Fibroblast of lung (primary cell): ENCODE results near the gene ZBTB7C. TPM values are rescaled to one million over a fixed set of nuclear protein-coding genes. Genes with fewer than 3 reads are reported as not detected.

Source experiments
- DNase-seq, 2 donors: peaks; one replicate each; pipeline versions ENCODE4 v3.0.0 to v3.0.0-alpha.2; 2010; ENCODE audit warnings: low read depth in 2 of 2
- H2AFZ ChIP-seq: 2 replicates; pipeline ENCODE4 v1.5.1; 2012; ENCODE audit warnings: low read length, control low read depth, inconsistent platforms
- H3K27ac ChIP-seq: 2 replicates; pipeline ENCODE4 v1.5.1; 2011; ENCODE audit warnings: low read length, control low read depth; ENCODE audit not compliant: insufficient read depth
- H3K27me3 ChIP-seq: 2 replicates; pipeline ENCODE4 v1.5.1; 2011; ENCODE audit warnings: mild to moderate bottlenecking, low read length; ENCODE audit not compliant: control insufficient read depth, insufficient read depth
- H3K36me3 ChIP-seq: 2 replicates; pipeline ENCODE4 v1.5.1; 2011; ENCODE audit warnings: low read length; ENCODE audit not compliant: control insufficient read depth, insufficient read depth
- H3K4me1 ChIP-seq: 2 replicates; pipeline ENCODE4 v1.5.1; 2011; ENCODE audit warnings: low read length; ENCODE audit not compliant: control insufficient read depth, insufficient read depth; ENCODE audit errors: extremely low read depth
- H3K4me2 ChIP-seq: 2 replicates; pipeline ENCODE4 v1.5.1; 2011; ENCODE audit warnings: low read length, control low read depth; ENCODE audit not compliant: insufficient read depth; ENCODE audit errors: extremely low read depth
- H3K4me3 ChIP-seq, 4 experiments: fragments of 200-600 bp in 1 of 4; sonication (generic) in 1 of 4; replicated peaks in 1 of 4; 2 replicates each; pipeline ENCODE4 v1.5.1; 2011 to 2016; ENCODE audit warnings: low read length in 4 of 4, low read depth in 3 of 4, mild to moderate bottlenecking in 3 of 4, control low read depth in 2 of 4, inconsistent platforms in 1 of 4, mixed read lengths in 1 of 4; ENCODE audit not compliant: insufficient read depth in 1 of 4; ENCODE audit errors: control extremely low read depth in 1 of 4
- H3K79me2 ChIP-seq: 2 replicates; pipeline ENCODE4 v1.5.1; 2012; ENCODE audit warnings: mild to moderate bottlenecking, low read length, inconsistent platforms; ENCODE audit not compliant: control insufficient read depth, insufficient read depth
- H3K9ac ChIP-seq: 2 replicates; pipeline ENCODE4 v1.5.1; 2011; ENCODE audit warnings: mild to moderate bottlenecking, low read length, control low read depth; ENCODE audit not compliant: insufficient read depth
- H3K9me3 ChIP-seq: 2 replicates; pipeline ENCODE4 v1.5.1; 2012; ENCODE audit warnings: low read depth, low read length; ENCODE audit not compliant: control insufficient read depth, insufficient read depth
- H4K20me1 ChIP-seq: 2 replicates; pipeline ENCODE4 v1.5.1; 2011; ENCODE audit warnings: low read length; ENCODE audit not compliant: control insufficient read depth, insufficient read depth; ENCODE audit errors: extremely low read depth
- EZH2 ChIP-seq: IDR thresholded peaks from 2 replicates; pipeline ENCODE4 v1.5.1; 2012; ENCODE audit warnings: low read length, control low read depth, mild to moderate bottlenecking; ENCODE audit errors: missing control alignments
- polyA plus RNA-seq, 2 donors: library from polyadenylated mRNA; depleted of rRNA in 1 of 2; stranded (reverse) in 1 of 2; unstranded in 1 of 2; fragments of >200 nt; gene quantifications; 2 replicates each; pipeline ENCODE4 v1.2.1, GENCODE V29; 2011 to 2012; ENCODE audit warnings: missing spikeins in 1 of 2
- total RNA-seq: library from RNA; depleted of rRNA; stranded (reverse); fragments of >200 nt; gene quantifications from 2 replicates; pipeline ENCODE4 v1.2.1, GENCODE V29; 2014
- TF ChIP-seq, protein P1 (sequence below), 2 donors: IDR thresholded peaks in 1 of 2; conservative IDR thresholded peaks in 1 of 2; 1 replicate in 1 of 2; 2 replicates in 1 of 2; pipeline ENCODE4 v1.5.1; 2011 to 2012; ENCODE audit warnings: low read length in 2 of 2, control low read depth in 1 of 2, inconsistent platforms in 1 of 2, low read depth in 1 of 2, mild to moderate bottlenecking in 1 of 2

The ZBTB7C gene
- total and polyA plus RNA-seq, 2 donors (not counting 1 experiment from before 2014, with no cell fraction given): 0.19 to 0.33 TPM

DNA sequence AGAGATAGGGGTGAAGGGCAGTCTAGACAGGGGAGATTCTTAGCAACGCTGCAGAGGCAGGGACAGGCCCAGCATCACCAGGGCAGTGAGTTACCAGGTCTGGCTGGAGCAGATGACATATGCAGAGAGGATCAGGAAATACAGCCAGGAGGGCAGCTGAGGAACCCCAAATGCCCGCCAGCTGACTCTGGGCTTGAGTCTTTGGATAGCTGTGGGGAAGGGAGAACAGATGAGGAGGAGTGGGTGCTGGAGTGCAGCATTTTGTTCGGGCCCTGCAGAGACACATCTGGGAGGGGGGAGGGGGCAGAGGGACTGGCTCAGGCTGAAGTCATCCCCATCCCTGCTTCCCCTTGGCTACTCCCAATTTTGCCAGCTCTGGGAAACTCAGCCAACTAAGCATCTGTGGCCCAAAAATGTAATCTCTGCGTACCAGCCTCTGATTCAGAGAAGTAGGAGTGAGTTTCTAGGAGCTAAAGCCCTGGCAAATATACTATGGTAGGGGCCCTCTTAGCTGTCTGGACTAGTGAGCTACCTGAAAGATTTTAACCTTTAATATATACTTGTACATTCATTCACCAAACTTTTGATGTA is 214.5 kb downstream of the ZBTB7C start:
- Histone ChIP-seq H3K4me1 (no peaks in the 10 kb centered on the region), H3K79me2 (no peaks in the 10 kb centered on the region), H4K20me1 (no peaks in the 10 kb centered on the region), H3K36me3 (no peaks in the 10 kb centered on the region), H3K27me3 (no peaks in the 10 kb centered on the region), H3K4me2 (no peak overlapping the region), H3K27ac (no peak overlapping the region), H3K9me3 (no peaks in the 10 kb centered on the region), H3K9ac (no peak overlapping the region), H3K4me3 (no peak overlapping the region), H2AFZ (no peak overlapping the region)
- TF ChIP-seq, protein P1, sequence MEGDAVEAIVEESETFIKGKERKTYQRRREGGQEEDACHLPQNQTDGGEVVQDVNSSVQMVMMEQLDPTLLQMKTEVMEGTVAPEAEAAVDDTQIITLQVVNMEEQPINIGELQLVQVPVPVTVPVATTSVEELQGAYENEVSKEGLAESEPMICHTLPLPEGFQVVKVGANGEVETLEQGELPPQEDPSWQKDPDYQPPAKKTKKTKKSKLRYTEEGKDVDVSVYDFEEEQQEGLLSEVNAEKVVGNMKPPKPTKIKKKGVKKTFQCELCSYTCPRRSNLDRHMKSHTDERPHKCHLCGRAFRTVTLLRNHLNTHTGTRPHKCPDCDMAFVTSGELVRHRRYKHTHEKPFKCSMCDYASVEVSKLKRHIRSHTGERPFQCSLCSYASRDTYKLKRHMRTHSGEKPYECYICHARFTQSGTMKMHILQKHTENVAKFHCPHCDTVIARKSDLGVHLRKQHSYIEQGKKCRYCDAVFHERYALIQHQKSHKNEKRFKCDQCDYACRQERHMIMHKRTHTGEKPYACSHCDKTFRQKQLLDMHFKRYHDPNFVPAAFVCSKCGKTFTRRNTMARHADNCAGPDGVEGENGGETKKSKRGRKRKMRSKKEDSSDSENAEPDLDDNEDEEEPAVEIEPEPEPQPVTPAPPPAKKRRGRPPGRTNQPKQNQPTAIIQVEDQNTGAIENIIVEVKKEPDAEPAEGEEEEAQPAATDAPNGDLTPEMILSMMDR (conservative IDR thresholded peaks at IDR 0.05 in 1 of 2, IDR thresholded peaks at IDR 0.05 in 1 of 2; ENCODE audit: low read depth in 1 of 2, low read length in 2 of 2): no peak
- TF ChIP-seq EZH2: no peak
- DNase-seq: no peak

DNA sequence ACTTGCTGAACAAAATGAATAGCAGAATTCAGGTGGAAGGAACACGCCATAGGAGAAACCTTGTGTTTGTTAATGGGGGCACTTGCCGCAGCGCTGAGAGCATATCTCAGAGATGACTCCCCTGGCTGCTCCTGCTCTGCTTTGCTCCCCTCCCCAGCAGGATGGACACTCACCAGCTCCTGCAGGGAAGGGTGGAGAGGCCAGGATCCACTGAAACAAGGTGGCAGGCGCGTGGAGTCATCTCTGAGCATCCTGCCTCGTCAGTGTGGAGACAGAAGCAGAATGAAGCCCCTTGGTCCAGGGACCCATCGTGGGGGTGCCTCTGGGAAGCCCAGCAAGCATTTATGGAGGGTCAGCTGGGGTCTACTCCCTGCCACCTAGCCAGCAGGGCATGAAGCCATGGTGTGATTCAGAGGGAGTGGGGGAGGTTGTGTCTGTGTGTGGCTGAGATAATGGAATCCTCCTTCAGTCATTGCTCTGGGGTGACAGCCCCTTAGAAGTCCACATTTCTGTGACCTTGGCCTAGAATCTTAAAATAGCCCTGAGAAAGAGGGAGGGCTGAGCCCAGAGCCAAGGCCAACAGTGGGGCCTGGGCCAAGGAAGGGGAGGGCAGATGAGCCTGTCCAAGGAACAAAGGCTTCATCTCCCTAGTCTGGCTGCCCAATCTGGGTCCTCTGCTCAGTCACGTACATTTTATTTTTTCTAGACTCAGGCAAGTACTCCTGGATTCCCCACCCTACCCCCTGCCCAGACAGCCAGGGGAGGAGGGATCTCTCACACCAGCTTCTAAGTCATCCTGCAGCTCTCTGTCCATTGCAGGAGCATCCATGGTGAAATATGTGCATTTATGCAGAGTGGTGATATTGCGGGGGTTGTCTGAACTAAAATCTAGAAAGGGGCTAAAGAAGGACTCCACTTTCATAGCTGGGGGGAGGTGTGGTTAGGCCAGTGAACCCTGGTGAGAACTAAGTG is 215.4 kb downstream of the ZBTB7C start:
- Histone ChIP-seq H3K36me3 (no peaks in the 10 kb centered on the region), H3K79me2 (no peaks in the 10 kb centered on the region), H3K4me3 (no peak overlapping the region), H3K4me1 (no peaks in the 10 kb centered on the region), H4K20me1 (no peaks in the 10 kb centered on the region), H2AFZ (no peak overlapping the region), H3K9ac (no peak overlapping the region), H3K27ac (no peak overlapping the region), H3K4me2 (no peak overlapping the region), H3K9me3 (no peaks in the 10 kb centered on the region), H3K27me3 (no peaks in the 10 kb centered on the region)
- no peak for DNase-seq
- TF ChIP-seq, protein P1 (conservative IDR thresholded peaks at IDR 0.05 in 1 of 2, IDR thresholded peaks at IDR 0.05 in 1 of 2; ENCODE audit: low read depth in 1 of 2, low read length in 2 of 2): no peak
- no peak for TF ChIP-seq EZH2

DNA sequence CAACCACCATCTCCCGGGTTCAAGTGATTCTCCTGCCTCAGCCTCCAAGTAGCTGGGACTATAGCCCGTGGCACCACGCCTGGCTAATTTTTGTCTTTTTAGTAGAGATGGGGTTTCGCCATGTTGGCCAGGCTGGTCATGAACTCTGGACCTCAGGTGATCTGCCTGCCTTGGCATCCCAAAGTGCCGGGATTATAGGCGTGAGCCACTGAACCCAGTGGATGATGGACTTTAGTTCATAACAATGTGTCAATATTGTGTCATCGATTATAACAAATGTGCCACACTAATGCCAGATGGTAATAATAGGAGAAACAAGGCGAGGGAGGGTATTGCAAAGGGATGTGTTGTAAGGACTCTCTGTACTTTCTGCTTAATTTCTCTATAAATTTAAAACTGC is 216.6 kb downstream of the ZBTB7C start:
- TF ChIP-seq, protein P1 (conservative IDR thresholded peaks at IDR 0.05 in 1 of 2, IDR thresholded peaks at IDR 0.05 in 1 of 2; ENCODE audit: low read depth in 1 of 2, low read length in 2 of 2): no peak
- TF ChIP-seq EZH2: no peak
- Histone ChIP-seq H3K79me2 (no peaks in the 10 kb centered on the region), H3K9ac (no peak overlapping the region), H2AFZ (no peak overlapping the region), H3K27me3 (no peaks in the 10 kb centered on the region), H3K27ac (no peak overlapping the region), H3K4me1 (no peaks in the 10 kb centered on the region), H3K4me2 (no peak overlapping the region), H3K9me3 (no peaks in the 10 kb centered on the region), H3K4me3 (no peak overlapping the region), H3K36me3 (no peaks in the 10 kb centered on the region), H4K20me1 (no peaks in the 10 kb centered on the region)
- no peak for DNase-seq
